HepG2 (cell line): ENCODE results near the gene DNAJC18. TPM values are rescaled to one million over a fixed set of nuclear protein-coding genes. Genes with fewer than 3 reads are reported as not detected.

ENCODE experiments used
- ATAC-seq: fragments of 200-7000 bp; cut with Tn5 transposase; 3 replicates; pipeline ENCODE4 v1.9.1; 2020; ENCODE audit warnings: mild to moderate bottlenecking, moderate library complexity
- BruUV-seq: library from RNA; stranded (reverse); fragments of 400-500 nt; replicated peaks from 2 replicates; lab custom pipeline; 2021; lab: Mats Ljungman, UMichigan
- CTCF ChIA-PET: fragments of 300-600 bp; formaldehyde crosslinking; extraction: SDS; loops from one replicate; lab custom pipeline; 2021; ENCODE audit warnings: low total read pairs, inconsistent platforms, low intra/inter-chr PET ratio; lab: Yijun Ruan, JAX
- POLR2A ChIA-PET: fragments of 350-600 bp; sonication (Branson Sonifier 250); formaldehyde crosslinking; loops from one replicate; lab custom pipeline; 2020; ENCODE audit warnings: antibody characterized with exemption, inconsistent platforms; lab: Yijun Ruan, JAX
- DNase-seq: peaks from one replicate; pipeline ENCODE4 v3.0.0-alpha.2; 2015; ENCODE audit warnings: low spot score
- FAIRE-seq: peaks from 3 replicates; lab custom pipeline; 2011; peaks lifted over from hg19 to GRCh38; lab: Jason Lieb, UNC
- H2AFZ ChIP-seq: one replicate; pipeline ENCODE4 v1.6.1; 2011; ENCODE audit warnings: low read length, inconsistent platforms
- H3K27ac ChIP-seq: fragments of 300-600 bp; 3 replicates; pipeline ENCODE4 v1.8.0; 2011; ENCODE audit warnings: mixed run types, mild to moderate bottlenecking, mixed read lengths, low read length, inconsistent platforms; ENCODE audit not compliant: insufficient read depth; ENCODE audit errors: extremely low read length
- H3K27me3 ChIP-seq, 2 experiments: fragments of 200-600 bp in 1 of 2; 2 replicates in 1 of 2; 3 replicates in 1 of 2; pipeline versions ENCODE4 v1.6.0 to v1.8.0; 2011; ENCODE audit warnings: low read length in 2 of 2, mild to moderate bottlenecking in 2 of 2, moderate library complexity in 2 of 2, inconsistent platforms in 1 of 2; ENCODE audit not compliant: insufficient read depth in 2 of 2, control insufficient read depth in 1 of 2
- H3K36me3 ChIP-seq, 2 experiments: fragments of 200-600 bp in 1 of 2; replicated peaks in 1 of 2; 2 replicates in 1 of 2; 3 replicates in 1 of 2; pipeline versions ENCODE4 v1.5.1 to v1.8.0; 2011; ENCODE audit warnings: low read length in 2 of 2, inconsistent platforms in 1 of 2; ENCODE audit not compliant: insufficient read depth in 2 of 2, control insufficient read depth in 1 of 2
- H3K4me1 ChIP-seq: 2 replicates; pipeline ENCODE4 v1.5.1; 2012; ENCODE audit warnings: low read length, inconsistent platforms; ENCODE audit not compliant: insufficient read depth
- H3K4me2 ChIP-seq: 2 replicates; pipeline ENCODE4 v1.6.0; 2011; ENCODE audit warnings: low read depth, low read length, inconsistent platforms
- H3K4me3 ChIP-seq, 3 experiments: fragments of 200-600 bp in 1 of 3; sonication (generic), shearing (Covaris generic) in 1 of 3; replicated peaks in 1 of 3; 2 replicates each; pipeline ENCODE4 v1.5.1; 2011 to 2016; ENCODE audit warnings: low read length in 3 of 3, inconsistent platforms in 2 of 3, low read depth in 2 of 3, mild to moderate bottlenecking in 2 of 3, control low read depth in 1 of 3, mixed read lengths in 1 of 3; ENCODE audit not compliant: insufficient read depth in 1 of 3
- H3K79me2 ChIP-seq: one replicate; pipeline ENCODE4 v1.6.1; 2011; ENCODE audit warnings: low read length, inconsistent platforms; ENCODE audit not compliant: insufficient read depth
- H3K9ac ChIP-seq: 2 replicates; pipeline ENCODE4 v1.6.0; 2011; ENCODE audit warnings: mild to moderate bottlenecking, low read depth, low read length, inconsistent platforms; ENCODE audit not compliant: insufficient read depth
- H3K9me3 ChIP-seq: 2 replicates; pipeline ENCODE4 v1.5.1; 2012; ENCODE audit warnings: mild to moderate bottlenecking, low read length
- H4K20me1 ChIP-seq: 2 replicates; pipeline ENCODE4 v1.6.0; 2011; ENCODE audit warnings: inconsistent platforms, mild to moderate bottlenecking, low read length, moderate library complexity; ENCODE audit not compliant: insufficient read depth
- ATF5 ChIP-seq: sonication (generic); formaldehyde crosslinking; IDR thresholded peaks from 2 replicates; pipeline ENCODE4 v1.4.0; 2020; ENCODE audit warnings: mild to moderate bottlenecking, low read depth, missing genetic modification reagents
- ATM ChIP-seq: fragments of 450-650 bp; IDR thresholded peaks from 2 replicates; pipeline ENCODE4 v1.7.1; 2017; ENCODE audit warnings: mild to moderate bottlenecking, borderline replicate concordance
- CAMTA2 ChIP-seq: sonication (generic); formaldehyde crosslinking; IDR thresholded peaks from 2 replicates; pipeline ENCODE4 v1.4.0; 2020; ENCODE audit warnings: mild to moderate bottlenecking, missing genetic modification reagents, borderline replicate concordance
- ETV6 ChIP-seq: sonication (generic); formaldehyde crosslinking; conservative IDR thresholded peaks from 2 replicates; pipeline ENCODE4 v1.4.0; 2020; ENCODE audit warnings: missing genetic modification reagents
- FOXJ3 ChIP-seq: sonication (generic); formaldehyde crosslinking; IDR thresholded peaks from 2 replicates; pipeline ENCODE4 v1.4.0; 2020; ENCODE audit warnings: missing genetic modification reagents, mild to moderate bottlenecking, borderline replicate concordance
- HCFC1 ChIP-seq: fragments of 150-350 bp; IDR thresholded peaks from 2 replicates; pipeline ENCODE4 v1.6.1; 2014; ENCODE audit warnings: low read depth, low read length
- HOXD1 ChIP-seq: sonication (generic); formaldehyde crosslinking; IDR thresholded peaks from 2 replicates; pipeline ENCODE4 v1.5.0; 2020; ENCODE audit warnings: missing genetic modification reagents
- MEIS1 ChIP-seq: sonication (generic); formaldehyde crosslinking; IDR thresholded peaks from 2 replicates; pipeline ENCODE4 v1.9.0; 2021; ENCODE audit warnings: mild to moderate bottlenecking, missing genetic modification reagents, moderate library complexity, borderline replicate concordance
- MIER3 ChIP-seq: IDR thresholded peaks from 2 replicates; pipeline ENCODE4 v1.6.1; 2016; ENCODE audit warnings: missing compliant biosample characterization, borderline replicate concordance
- NFE2L1 ChIP-seq: sonication (generic); formaldehyde crosslinking; IDR thresholded peaks from 2 replicates; pipeline ENCODE4 v1.4.0; 2020; ENCODE audit warnings: missing genetic modification reagents, mild to moderate bottlenecking, borderline replicate concordance
- NR2F6 ChIP-seq, 2 experiments: IDR thresholded peaks; 2 replicates each; pipeline ENCODE4 v1.6.1; 2016; ENCODE audit warnings: antibody characterized with exemption in 1 of 2, mild to moderate bottlenecking in 1 of 2
- PHF20 ChIP-seq: sonication (generic); formaldehyde crosslinking; IDR thresholded peaks from 2 replicates; pipeline ENCODE4 v1.5.0; 2020; ENCODE audit warnings: mild to moderate bottlenecking, missing genetic modification reagents
- SCMH1 ChIP-seq: sonication (generic); formaldehyde crosslinking; IDR thresholded peaks from 2 replicates; pipeline ENCODE4 v1.9.0; 2021; ENCODE audit warnings: missing genetic modification reagents, mild to moderate bottlenecking, borderline replicate concordance
- SIN3B ChIP-seq: fragments of 150-350 bp; IDR thresholded peaks from 2 replicates; pipeline ENCODE4 v1.6.1; 2014; ENCODE audit warnings: low read length
- SMARCE1 ChIP-seq: fragments of 450-650 bp; IDR thresholded peaks from 2 replicates; pipeline ENCODE4 v1.6.1; 2017; ENCODE audit warnings: borderline replicate concordance
- TBX3 ChIP-seq: fragments of 450-650 bp; IDR thresholded peaks from 2 replicates; pipeline ENCODE4 v1.6.1; 2017; ENCODE audit warnings: antibody characterized with exemption, mild to moderate bottlenecking, inconsistent platforms, borderline replicate concordance
- TFDP2 ChIP-seq: sonication (generic); formaldehyde crosslinking; IDR thresholded peaks from 2 replicates; pipeline ENCODE4 v1.4.0; 2020; ENCODE audit warnings: missing genetic modification reagents
- ZNF10 ChIP-seq: sonication (generic); formaldehyde crosslinking; IDR thresholded peaks from 2 replicates; pipeline ENCODE4 v1.4.0; 2020; ENCODE audit warnings: mild to moderate bottlenecking, low read depth, missing genetic modification reagents, borderline replicate concordance
- ZNF670 ChIP-seq: sonication (generic); formaldehyde crosslinking; IDR thresholded peaks from 2 replicates; pipeline ENCODE4 v1.8.0; 2022; ENCODE audit warnings: mild to moderate bottlenecking, missing genetic modification reagents, borderline replicate concordance
- ZNF709 ChIP-seq: sonication (generic); formaldehyde crosslinking; IDR thresholded peaks from 2 replicates; pipeline ENCODE4 v1.5.0; 2020; ENCODE audit warnings: mild to moderate bottlenecking, missing genetic modification reagents
- in situ Hi-C: cut with HindIII; loops from 2 replicates; pipeline ENCODE4 v1.10.0; 2017; ENCODE audit warnings: low pct_unique_long_range_greater_than_20kb; ENCODE audit not compliant: extremely low pct_ligation_motif_present
- intact Hi-C: fragments of 100-400 bp; cut with micrococcal nuclease; formaldehyde crosslinking; loops from one replicate; pipeline ENCODE4 v1.10.0; 2022; ENCODE audit not compliant: unreplicated experiment
- polyA plus RNA-seq, 8 experiments: library from polyadenylated mRNA; depleted of rRNA in 3 of 8; stranded (reverse) in 7 of 8; unstranded in 1 of 8; fragments of >200 nt; fragmentation: Illumina TruSeq in 4 of 8; extraction: Trizol in 4 of 8; gene quantifications; 2 replicates each; pipeline versions ENCODE4 v1.2.1 to v1.2.3, GENCODE V29; 2011 to 2016; ENCODE audit warnings: low read depth in 4 of 8, missing spikeins in 1 of 8, mixed read lengths in 1 of 8; ENCODE audit not compliant: insufficient read depth in 1 of 8
- total RNA-seq, 5 experiments: library from RNA; depleted of rRNA; stranded (reverse); fragments of >200 nt; fragmentation: Illumina TruSeq; extraction: Trizol; gene quantifications; 2 replicates each; pipeline ENCODE4 v1.2.3, GENCODE V29; 2016; ENCODE audit warnings: low read depth in 1 of 5

The DNAJC18 gene
- total and polyA plus RNA-seq, 2 of the 13 experiments (the other 11 are each of a cell fraction or from before 2014, with no cell fraction given), result 6.5 to 6.6 TPM

- in situ Hi-C loops (no loop called here), intact Hi-C loops (no loop called here)
- Histone ChIP-seq H3K9me3 (no peaks in the 10 kb centered on the region), H2AFZ (no peak overlapping the region), H3K4me3 (no peak overlapping the region), H3K79me2 (no peaks in the 10 kb centered on the region), H3K27ac (no peak overlapping the region), H4K20me1 (no peaks in the 10 kb centered on the region), H3K4me2 (no peak overlapping the region), H3K27me3 (no peaks in the 10 kb centered on the region), H3K36me3 (no peaks in the 10 kb centered on the region; a peak in 1 of 5 replicates), H3K9ac (no peak overlapping the region), H3K4me1 (peaks cover 39% of the 10 kb centered on the region)
- ChIA-PET POLR2A (no interaction called here), CTCF (no interaction called here)
- no peak for ATAC-seq
- DNase-seq, result no peak
- no peak for FAIRE-seq
- no peak for TF ChIP-seq FOXJ3 (CRISPR knock-in tag)
- no peak for TF ChIP-seq HOXD1 (CRISPR knock-in tag)
- no peak for TF ChIP-seq ZNF670 (CRISPR knock-in tag)
- no peak for TF ChIP-seq ETV6 (CRISPR knock-in tag)
- TF ChIP-seq MIER3 (CRISPR knock-in tag), result no peak
- no peak for TF ChIP-seq ZNF709
- TF ChIP-seq CAMTA2 (CRISPR knock-in tag), result no peak
- no peak for TF ChIP-seq SMARCE1
- TF ChIP-seq SCMH1 (CRISPR knock-in tag), result no peak
- no peak for TF ChIP-seq TFDP2
- no peak for TF ChIP-seq TBX3
- TF ChIP-seq ATM, result no peak
- no peak for TF ChIP-seq SIN3B
- TF ChIP-seq NFE2L1, result no peak
- no peak for TF ChIP-seq ATF5 (CRISPR knock-in tag)
- TF ChIP-seq PHF20 (CRISPR knock-in tag), result no peak
- no peak for TF ChIP-seq HCFC1
- no peak for TF ChIP-seq MEIS1 (CRISPR knock-in tag)
- TF ChIP-seq NR2F6 (IDR thresholded peaks at IDR 0.05), result no peak
- no peak for TF ChIP-seq NR2F6 (CRISPR knock-in tag; IDR thresholded peaks at IDR 0.05)
- TF ChIP-seq ZNF10, result no peak
- BruUV-seq, result no TSS peak
Measured at GRCh38 chr5:139415869-139416268, 23.5 kb downstream of the DNAJC18 start.
